HG02642 (cell line): Measurements from ENCODE around the gene CYGB.

Experiments used
- ATAC-seq: cut with Tn5 transposase; IDR thresholded peaks from one replicate; pipeline ENCODE4 v1.9.1; 2021; ENCODE audit warnings: mild to moderate bottlenecking; ENCODE audit not compliant: unreplicated experiment, poor library complexity

The CYGB gene

GRCh38 chr17:76537578-76538280 is at the start of gene CYGB:
Gene CYGB, minus strand, starts transcription at chr17:76537709. Its CDS starts 167 bp downstream, at chr17:76537542.
- ATAC-seq = no peak

- no peak for ATAC-seq
These were observed 49.4 kb upstream of the CYGB start for GRCh38 chr17:76586741-76587487.

GRCh38 chr17:76585649-76586593 is 48.4 kb upstream of the CYGB start, which contains the start of gene ST6GALNAC2:
Gene ST6GALNAC2, minus strand, starts transcription at chr17:76585860. Its CDS starts 52 bp downstream, at chr17:76585808.
- ATAC-seq = no peak

- no peak for ATAC-seq
These were observed 47.6 kb upstream of the CYGB start for GRCh38 chr17:76585033-76585648.

- no peak for ATAC-seq
These were observed 47.0 kb upstream of the CYGB start for GRCh38 chr17:76584427-76585032.

GRCh38 chr17:76582660-76583059 is 45.2 kb upstream of the CYGB start:
- no peak for ATAC-seq

- no peak for ATAC-seq
These were observed 44.0 kb upstream of the CYGB start for GRCh38 chr17:76581515-76581914.

- ATAC-seq = no peak
These were observed 41.8 kb upstream of the CYGB start for GRCh38 chr17:76579281-76579680.

GRCh38 chr17:76578376-76578775 is 40.9 kb upstream of the CYGB start:
- no peak for ATAC-seq

- no peak for ATAC-seq
These were observed 40.4 kb upstream of the CYGB start for GRCh38 chr17:76577876-76578275.

GRCh38 chr17:76576189-76576588 is 38.7 kb upstream of the CYGB start:
- ATAC-seq = no peak

- ATAC-seq = no peak
These were observed 38.1 kb upstream of the CYGB start for GRCh38 chr17:76575570-76575969.

- ATAC-seq = no peak
These were observed 36.7 kb upstream of the CYGB start for GRCh38 chr17:76574166-76574565.

GRCh38 chr17:76573096-76573495 is 35.6 kb upstream of the CYGB start:
- ATAC-seq = no peak

- ATAC-seq = no peak
These were observed 34.8 kb upstream of the CYGB start for GRCh38 chr17:76572201-76572910.

- ATAC-seq = no peak
These were observed 33.5 kb upstream of the CYGB start for GRCh38 chr17:76570877-76571471.

- no peak for ATAC-seq
These were observed 32.9 kb upstream of the CYGB start for GRCh38 chr17:76570457-76570856.

GRCh38 chr17:76569607-76570279 is 32.2 kb upstream of the CYGB start:
- ATAC-seq = no peak
